OCI-LY7 (cell line): ENCODE measurements around the gene CHST11.

Experiments used
- CTCF ChIP-seq: fragments of 200-600 bp; sonication (generic); conservative IDR thresholded peaks from 2 replicates; pipeline ENCODE4 v1.5.1; 2014; ENCODE audit warnings: mild to moderate bottlenecking, antibody characterized with exemption, low read length, moderate library complexity, mixed read lengths
- EZH2phosphoT487 ChIP-seq: fragments of 200-600 bp; sonication (generic); IDR thresholded peaks from 2 replicates; pipeline ENCODE4 v1.6.1; 2018; ENCODE audit warnings: low read depth, borderline replicate concordance, mild to moderate bottlenecking, mixed run types, antibody characterized with exemption, low read length, moderate library complexity, mixed read lengths

- TF ChIP-seq CTCF (no peak), EZH2phosphoT487 (no peak)
Measured at GRCh38 chr12:104488374-104488773, 31.6 kb downstream of the CHST11 start.
